Measurements from ENCODE around the gene PIP5K1B.

DNA sequence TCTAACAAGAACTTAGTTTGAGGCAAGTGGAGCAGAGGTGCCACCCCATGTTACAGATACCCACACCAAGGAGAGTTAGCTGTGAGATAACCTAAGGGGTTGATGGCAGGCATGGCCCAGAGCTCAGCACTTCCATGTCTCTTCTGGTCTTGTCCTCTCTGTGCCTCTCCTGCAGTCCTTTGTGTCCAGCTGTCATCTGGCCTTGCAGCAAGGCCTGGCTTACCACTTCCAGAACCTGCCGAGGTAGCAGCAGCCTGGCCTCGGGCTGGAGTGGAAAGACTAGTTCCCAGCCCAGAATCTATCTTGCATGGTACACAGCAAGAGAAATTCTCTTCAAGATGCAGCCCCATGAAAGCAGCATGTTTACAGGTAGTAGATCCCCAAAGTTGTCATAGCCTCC is 41.5 kb downstream of the PIP5K1B start:
- TF ChIP-seq CTCF (IDR thresholded peaks at IDR 0.05 in 4 of 5, conservative IDR thresholded peaks at IDR 0.05 in 1 of 5) (no peak), POLR2A (IDR thresholded peaks at IDR 0.05) (no peak)
